Measurements from ENCODE around the gene PHRF1.

Gene PHRF1

GRCh38 chr11:555780-556661, 20.2 kb upstream of the PHRF1 start:
- no peak for DNase-seq
- H3K9me3 ChIP-seq (replicated peaks; ENCODE audit: insufficient read depth, low read length): no peaks in the 10 kb centered on the region
- H3K4me3 ChIP-seq (ENCODE audit: low read length): no peak overlapping the region
- H3K27ac ChIP-seq (ENCODE audit: low read length): no peak overlapping the region
- H2AFZ ChIP-seq (ENCODE audit: low read length): no peak overlapping the region
- no peaks in the 10 kb centered on the region for H3K36me3 ChIP-seq (replicated peaks; ENCODE audit: insufficient read depth, low read length)
- no peak overlapping the region for H3K4me2 ChIP-seq (ENCODE audit: low read depth, low read length)
- TF ChIP-seq CTCF (IDR thresholded peaks at IDR 0.05; ENCODE audit: low read length): no peak
- no peak for TF ChIP-seq EZH2 (optimal IDR thresholded peaks at IDR 0.05; ENCODE audit: low read depth, low read length)
- TF ChIP-seq EZH2phosphoT487 (IDR thresholded peaks at IDR 0.05; ENCODE audit: low read length): no peak
- no peaks in the 10 kb centered on the region for H3K79me2 ChIP-seq (ENCODE audit: low read length)
- no peaks in the 10 kb centered on the region for H4K20me1 ChIP-seq (ENCODE audit: insufficient read depth, low read length)
- no peak overlapping the region for H3K9ac ChIP-seq (ENCODE audit: low read length)
- peaks cover 6% of the 10 kb centered on the region for H3K4me1 ChIP-seq (ENCODE audit: low read length)
- H3K9me2 ChIP-seq (replicated peaks; ENCODE audit: insufficient read depth, low read length): no peaks in the 10 kb centered on the region
- peaks cover 28% of the 10 kb centered on the region for H3K27me3 ChIP-seq (replicated peaks; ENCODE audit: insufficient read depth, low read length)
- no peaks in the 10 kb centered on the region for H3F3A ChIP-seq (ENCODE audit: insufficient read depth, low read length)

GRCh38 chr11:556662-557256, 19.5 kb upstream of the PHRF1 start:
- TF ChIP-seq EZH2 (optimal IDR thresholded peaks at IDR 0.05; ENCODE audit: low read depth, low read length) (no peak), EZH2phosphoT487 (IDR thresholded peaks at IDR 0.05; ENCODE audit: low read length) (no peak), CTCF (IDR thresholded peaks at IDR 0.05; ENCODE audit: low read length) (no peak)
- no peaks in the 10 kb centered on the region for H3K9me2 ChIP-seq (replicated peaks; ENCODE audit: insufficient read depth, low read length)
- H3K36me3 ChIP-seq (replicated peaks; ENCODE audit: insufficient read depth, low read length): no peaks in the 10 kb centered on the region
- no peak overlapping the region for H2AFZ ChIP-seq (ENCODE audit: low read length)
- H3K79me2 ChIP-seq (ENCODE audit: low read length): peaks cover 7% of the 10 kb centered on the region
- H3K4me1 ChIP-seq (ENCODE audit: low read length): peaks cover 6% of the 10 kb centered on the region
- no peaks in the 10 kb centered on the region for H3F3A ChIP-seq (ENCODE audit: insufficient read depth, low read length)
- no peak overlapping the region for H3K27ac ChIP-seq (ENCODE audit: low read length)
- no peak overlapping the region for H3K4me3 ChIP-seq (ENCODE audit: low read length)
- H3K9ac ChIP-seq (ENCODE audit: low read length): no peak overlapping the region
- no peak for DNase-seq
- H4K20me1 ChIP-seq (ENCODE audit: insufficient read depth, low read length): no peaks in the 10 kb centered on the region
- peaks cover 28% of the 10 kb centered on the region for H3K27me3 ChIP-seq (replicated peaks; ENCODE audit: insufficient read depth, low read length)
- H3K4me2 ChIP-seq (ENCODE audit: low read depth, low read length): no peak overlapping the region
- H3K9me3 ChIP-seq (replicated peaks; ENCODE audit: insufficient read depth, low read length): no peaks in the 10 kb centered on the region

GRCh38 chr11:557328-558132, 18.7 kb upstream of the PHRF1 start:
- no peak overlapping the region for H3K4me3 ChIP-seq (ENCODE audit: low read length)
- H3K27me3 ChIP-seq (replicated peaks; ENCODE audit: insufficient read depth, low read length): peaks cover 28% of the 10 kb centered on the region
- no peaks in the 10 kb centered on the region for H3K36me3 ChIP-seq (replicated peaks; ENCODE audit: insufficient read depth, low read length)
- H2AFZ ChIP-seq (ENCODE audit: low read length): no peak overlapping the region
- no peaks in the 10 kb centered on the region for H3F3A ChIP-seq (ENCODE audit: insufficient read depth, low read length)
- no peaks in the 10 kb centered on the region for H4K20me1 ChIP-seq (ENCODE audit: insufficient read depth, low read length)
- no peaks in the 10 kb centered on the region for H3K9me3 ChIP-seq (replicated peaks; ENCODE audit: insufficient read depth, low read length)
- H3K9me2 ChIP-seq (replicated peaks; ENCODE audit: insufficient read depth, low read length): no peaks in the 10 kb centered on the region
- no peak overlapping the region for H3K27ac ChIP-seq (ENCODE audit: low read length)
- peaks cover 6% of the 10 kb centered on the region for H3K4me1 ChIP-seq (ENCODE audit: low read length)
- no peak overlapping the region for H3K4me2 ChIP-seq (ENCODE audit: low read depth, low read length)
- peaks cover 14% of the 10 kb centered on the region for H3K79me2 ChIP-seq (ENCODE audit: low read length)
- DNase-seq: no peak
- no peak overlapping the region for H3K9ac ChIP-seq (ENCODE audit: low read length)
- no peak for TF ChIP-seq EZH2 (optimal IDR thresholded peaks at IDR 0.05; ENCODE audit: low read depth, low read length)
- TF ChIP-seq EZH2phosphoT487 (IDR thresholded peaks at IDR 0.05; ENCODE audit: low read length): no peak
- TF ChIP-seq CTCF (IDR thresholded peaks at IDR 0.05; ENCODE audit: low read length): no peak
